ENCODE data around the gene AKAP13.

GRCh38 chr15:85335193-85335942, 45.0 kb upstream of the AKAP13 start:
- no peak for TF ChIP-seq POLR2A (IDR thresholded peaks at IDR 0.05)
- no peak for TF ChIP-seq CTCF (IDR thresholded peaks at IDR 0.05)

Data from esophagus squamous epithelium (tissue), 4 donors.